Measurements from ENCODE around the gene OGFR. TPM values are rescaled to one million over a fixed set of nuclear protein-coding genes. Genes with fewer than 3 reads are reported as not detected.

Gene OGFR
- total and polyA plus RNA-seq, 2 donors (not counting 3 experiments of a cell fraction or from before 2014, with no cell fraction given), result 30.8 to 44.0 TPM

DNA sequence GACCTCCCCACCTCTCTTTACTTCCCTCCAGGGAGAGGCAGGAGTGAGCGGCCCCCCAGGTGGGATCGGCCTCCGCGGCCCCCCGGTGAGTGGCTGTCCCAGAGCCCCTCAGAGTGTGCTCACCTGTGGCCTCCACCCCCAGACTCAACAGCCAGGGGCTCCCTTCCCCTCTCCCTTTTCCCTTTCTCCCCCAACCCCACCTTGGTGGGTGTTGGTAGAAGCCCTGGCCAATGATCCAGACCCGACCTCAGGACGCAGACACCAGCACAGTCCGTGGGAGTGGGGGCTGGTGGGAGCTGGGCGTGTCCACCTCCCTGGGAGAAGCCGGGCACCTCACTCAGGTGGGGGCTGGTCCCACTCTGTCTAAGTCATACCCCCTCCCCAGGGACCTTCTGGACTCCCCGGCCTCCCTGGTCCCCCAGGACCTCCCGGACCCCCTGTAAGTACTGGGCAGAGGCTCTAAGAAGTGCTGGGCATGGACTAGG is 17.1 kb downstream of the OGFR start:
- DNase-seq (ENCODE audit: low read depth, low spot score), result no peak
- H3K9ac ChIP-seq (replicated peaks; ENCODE audit: extremely low read depth, insufficient read depth, low read length), result no peak overlapping the region
- H3K79me2 ChIP-seq (ENCODE audit: control insufficient read depth, insufficient read depth, low read length), result no peaks in the 10 kb centered on the region
- peaks cover 15% of the 10 kb centered on the region for H3K4me1 ChIP-seq (ENCODE audit: control insufficient read depth, extremely low read depth, insufficient read depth, low read length)
- no peaks in the 10 kb centered on the region for H4K20me1 ChIP-seq (replicated peaks; ENCODE audit: control insufficient read depth, extremely low read depth, insufficient read depth, low read length)
- no peaks in the 10 kb centered on the region for H3K9me3 ChIP-seq (replicated peaks; ENCODE audit: control insufficient read depth, insufficient read depth, low read length)
- FAIRE-seq, result no peak
- H3K27ac ChIP-seq (ENCODE audit: insufficient read depth, low read depth, low read length), result no peak overlapping the region
- POLR2A ChIA-PET, result no interaction called here
- no peak overlapping the region for H2AFZ ChIP-seq (ENCODE audit: low read depth, low read length)
- H3K4me2 ChIP-seq (ENCODE audit: insufficient read depth, low read length), result no peak overlapping the region
- H3K9me1 ChIP-seq (replicated peaks; ENCODE audit: control insufficient read depth, extremely low read depth, insufficient read depth, low read length), result no peaks in the 10 kb centered on the region
- no peaks in the 10 kb centered on the region for H3K36me3 ChIP-seq (ENCODE audit: control insufficient read depth in 2 of 2, extremely low read depth in 1 of 2, insufficient read depth in 2 of 2, low read length in 2 of 2)
- CTCF ChIA-PET, result interaction anchor here (1.1 to 2.0 kb wide), 3 partner anchors 11 to 25 kb away, joined by 4 to 14 read pairs (median 8); partner anchors contain the start of gene MRGBP
- no peak overlapping the region for H3K4me3 ChIP-seq (replicated peaks in 1 of 3; ENCODE audit: insufficient read depth in 1 of 3, low read depth in 1 of 3, low read length in 3 of 3)
- no peak for TF ChIP-seq CTCF (IDR thresholded peaks at IDR 0.05; ENCODE audit: extremely low read depth in 1 of 2, insufficient read depth in 1 of 2, low read depth in 1 of 2, low read length in 2 of 2)
- H3K27me3 ChIP-seq (ENCODE audit: control insufficient read depth in 2 of 2, insufficient read depth in 2 of 2, low read length in 2 of 2), result peaks cover 0 to 9% of the 10 kb centered on the region in 2 experiments
- BruUV-seq (replicated peaks), result no TSS peak
- dilution Hi-C loops (cut with MboI; ENCODE audit: extremely low pct_ligation_motif_present, low sequenced_read_pairs), result no loop called here
- intact Hi-C loops (cut with micrococcal nuclease), result no loop called here

- ChIA-PET POLR2A (no interaction called here), CTCF (interaction anchor here (0.6 to 2.0 kb wide), 11 partner anchors 10 to 408 kb away, joined by 3 to 14 read pairs (median 4); partner anchors contain the start of gene MRGBP)
- DNase-seq (ENCODE audit: low read depth, low spot score) (no peak), FAIRE-seq (no peak)
- intact Hi-C loops (cut with micrococcal nuclease) (no loop called here), dilution Hi-C loops (cut with MboI; ENCODE audit: extremely low pct_ligation_motif_present, low sequenced_read_pairs) (no loop called here)
- H3K36me3 ChIP-seq (ENCODE audit: control insufficient read depth in 2 of 2, extremely low read depth in 1 of 2, insufficient read depth in 2 of 2, low read length in 2 of 2), result no peaks in the 10 kb centered on the region
- H3K4me2 ChIP-seq (ENCODE audit: insufficient read depth, low read length), result no peak overlapping the region
- H3K79me2 ChIP-seq (ENCODE audit: control insufficient read depth, insufficient read depth, low read length), result no peaks in the 10 kb centered on the region
- H3K27ac ChIP-seq (ENCODE audit: insufficient read depth, low read depth, low read length), result no peak overlapping the region
- no peak for TF ChIP-seq GATA2 (IDR thresholded peaks at IDR 0.05; ENCODE audit: insufficient read depth, insufficient read length, low read depth, low read length)
- no peak for TF ChIP-seq EZH2 (IDR thresholded peaks at IDR 0.05; ENCODE audit: borderline replicate concordance, low read depth, low read length, severe bottlenecking)
- TF ChIP-seq FOS (IDR thresholded peaks at IDR 0.05; ENCODE audit: borderline replicate concordance, insufficient read depth, low read length), result no peak
- TF ChIP-seq JUN (IDR thresholded peaks at IDR 0.05; ENCODE audit: borderline replicate concordance, insufficient read depth, insufficient read length, low read depth), result no peak
- no peak for TF ChIP-seq POLR2AphosphoS5 (IDR thresholded peaks at IDR 0.05; ENCODE audit: insufficient read depth, low read depth, low read length)
- TF ChIP-seq POLR2A (IDR thresholded peaks at IDR 0.05; ENCODE audit: low read depth, low read length), result no peak
- no peak for TF ChIP-seq CTCF (IDR thresholded peaks at IDR 0.05; ENCODE audit: extremely low read depth in 1 of 2, insufficient read depth in 1 of 2, low read depth in 1 of 2, low read length in 2 of 2)
- no peak for TF ChIP-seq MYC (IDR thresholded peaks at IDR 0.05; ENCODE audit: low read depth, low read length)
- TF ChIP-seq MAX (IDR thresholded peaks at IDR 0.05; ENCODE audit: insufficient read depth, insufficient read length), result no peak
- peaks cover 15% of the 10 kb centered on the region for H3K4me1 ChIP-seq (ENCODE audit: control insufficient read depth, extremely low read depth, insufficient read depth, low read length)
- no peaks in the 10 kb centered on the region for H3K9me3 ChIP-seq (replicated peaks; ENCODE audit: control insufficient read depth, insufficient read depth, low read length)
- no peak overlapping the region for H2AFZ ChIP-seq (ENCODE audit: low read depth, low read length)
- H3K9me1 ChIP-seq (replicated peaks; ENCODE audit: control insufficient read depth, extremely low read depth, insufficient read depth, low read length), result no peaks in the 10 kb centered on the region
- H3K27me3 ChIP-seq (ENCODE audit: control insufficient read depth in 2 of 2, insufficient read depth in 2 of 2, low read length in 2 of 2), result peaks cover 0 to 4% of the 10 kb centered on the region in 2 experiments
- no TSS peak for BruUV-seq (replicated peaks)
- H3K4me3 ChIP-seq (replicated peaks in 1 of 3; ENCODE audit: insufficient read depth in 1 of 3, low read depth in 1 of 3, low read length in 3 of 3), result no peak overlapping the region
- no peak overlapping the region for H3K9ac ChIP-seq (replicated peaks; ENCODE audit: extremely low read depth, insufficient read depth, low read length)
- no peaks in the 10 kb centered on the region for H4K20me1 ChIP-seq (replicated peaks; ENCODE audit: control insufficient read depth, extremely low read depth, insufficient read depth, low read length)
Observed at GRCh38 chr20:62822239-62822787, 17.7 kb downstream of the OGFR start.
